ENCODE results near the gene SMC6. TPM values are rescaled to one million over a fixed set of nuclear protein-coding genes. Genes with fewer than 3 reads are reported as not detected.

SMC6 gene, protein sequence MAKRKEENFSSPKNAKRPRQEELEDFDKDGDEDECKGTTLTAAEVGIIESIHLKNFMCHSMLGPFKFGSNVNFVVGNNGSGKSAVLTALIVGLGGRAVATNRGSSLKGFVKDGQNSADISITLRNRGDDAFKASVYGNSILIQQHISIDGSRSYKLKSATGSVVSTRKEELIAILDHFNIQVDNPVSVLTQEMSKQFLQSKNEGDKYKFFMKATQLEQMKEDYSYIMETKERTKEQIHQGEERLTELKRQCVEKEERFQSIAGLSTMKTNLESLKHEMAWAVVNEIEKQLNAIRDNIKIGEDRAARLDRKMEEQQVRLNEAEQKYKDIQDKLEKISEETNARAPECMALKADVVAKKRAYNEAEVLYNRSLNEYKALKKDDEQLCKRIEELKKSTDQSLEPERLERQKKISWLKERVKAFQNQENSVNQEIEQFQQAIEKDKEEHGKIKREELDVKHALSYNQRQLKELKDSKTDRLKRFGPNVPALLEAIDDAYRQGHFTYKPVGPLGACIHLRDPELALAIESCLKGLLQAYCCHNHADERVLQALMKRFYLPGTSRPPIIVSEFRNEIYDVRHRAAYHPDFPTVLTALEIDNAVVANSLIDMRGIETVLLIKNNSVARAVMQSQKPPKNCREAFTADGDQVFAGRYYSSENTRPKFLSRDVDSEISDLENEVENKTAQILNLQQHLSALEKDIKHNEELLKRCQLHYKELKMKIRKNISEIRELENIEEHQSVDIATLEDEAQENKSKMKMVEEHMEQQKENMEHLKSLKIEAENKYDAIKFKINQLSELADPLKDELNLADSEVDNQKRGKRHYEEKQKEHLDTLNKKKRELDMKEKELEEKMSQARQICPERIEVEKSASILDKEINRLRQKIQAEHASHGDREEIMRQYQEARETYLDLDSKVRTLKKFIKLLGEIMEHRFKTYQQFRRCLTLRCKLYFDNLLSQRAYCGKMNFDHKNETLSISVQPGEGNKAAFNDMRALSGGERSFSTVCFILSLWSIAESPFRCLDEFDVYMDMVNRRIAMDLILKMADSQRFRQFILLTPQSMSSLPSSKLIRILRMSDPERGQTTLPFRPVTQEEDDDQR
- total RNA-seq, result 31.4 and 34.9 TPM in 2 replicates

DNA sequence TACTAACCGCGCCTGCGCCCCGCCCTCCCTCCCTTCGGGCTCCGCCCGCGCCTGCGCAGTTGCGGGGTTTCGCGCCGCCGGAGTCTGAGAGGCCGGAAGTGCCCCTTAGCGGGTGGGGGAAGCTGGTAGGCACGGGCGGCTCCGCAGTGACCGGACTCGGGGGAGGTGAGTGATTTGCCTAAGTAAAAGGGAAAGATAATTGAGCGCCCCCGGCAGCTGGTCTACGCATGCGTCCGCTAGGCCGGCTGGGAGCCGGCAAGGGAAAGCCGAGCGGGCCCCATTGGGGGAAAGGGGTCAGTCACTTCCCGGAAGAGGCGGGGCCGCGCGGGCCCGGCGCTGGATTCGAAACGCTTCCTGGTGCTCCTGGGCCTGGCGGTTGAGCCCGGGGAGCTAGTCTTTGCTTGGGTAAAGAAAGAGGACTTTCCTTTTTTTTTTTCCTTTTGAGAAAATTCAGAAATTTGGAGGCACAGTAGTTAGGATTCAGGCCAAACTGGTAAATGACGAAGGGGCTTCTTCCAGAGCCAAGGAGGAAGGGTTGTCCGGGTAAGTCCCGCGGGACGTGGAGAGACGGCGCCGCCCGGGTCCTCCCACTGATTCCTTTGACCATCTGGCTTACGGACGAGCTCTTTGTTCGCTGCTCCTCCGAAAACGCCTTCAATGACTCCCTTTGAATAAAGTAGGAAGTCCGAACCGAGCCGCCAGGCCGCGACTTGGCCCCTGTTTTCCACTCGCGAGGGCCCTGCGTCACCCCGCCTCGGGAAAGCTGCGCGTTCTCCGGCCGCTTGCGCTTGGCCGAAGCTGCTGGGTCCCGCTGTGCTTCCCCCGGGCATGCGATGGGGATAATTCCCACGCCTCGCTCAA lies at the start of gene SMC6, which contains the start of gene GEN1:
Gene SMC6, minus strand, starts transcription at position 8 of the 861 bp plus-strand sequence. CDS start 7,864 bp downstream, outside the sequence.
Gene GEN1, plus strand, starts transcription at position 336 of the 861 bp plus-strand sequence. CDS start 5,806 bp downstream, outside the sequence.
- peaks cover 38% of the 10 kb centered on the region for H3K4me1 Mint-ChIP-seq
- DNase-seq, result peak; percentile 96
- H3K9me3 Mint-ChIP-seq, result no peaks in the 10 kb centered on the region
- intact Hi-C loops (cut with micrococcal nuclease), result loop anchor here (2.0 kb wide), 1 partner anchor 35 kb away; no protein-coding TSS in a partner anchor
- H3K36me3 Mint-ChIP-seq (ENCODE audit: low read depth), result peaks cover 8% of the 10 kb centered on the region
- H3K4me3 Mint-ChIP-seq, result peak within 1 kb of the TSS; percentile 84
- H3K27ac Mint-ChIP-seq, result peak within 1 kb of the TSS; percentile 96
- H3K27me3 Mint-ChIP-seq, result no peaks in the 10 kb centered on the region

GRCh38 chr2:17800693-17801458 lies 47.3 kb upstream of the SMC6 start:
- Mint-ChIP-seq H3K9me3 (no peaks in the 10 kb centered on the region), H3K36me3 (ENCODE audit: low read depth) (no peaks in the 10 kb centered on the region), H3K4me1 (peaks cover 5% of the 10 kb centered on the region), H3K27me3 (peaks cover 22% of the 10 kb centered on the region), H3K27ac (no peak overlapping the region), H3K4me3 (no peak overlapping the region)
- intact Hi-C loops (cut with micrococcal nuclease), result no loop called here
- no peak for DNase-seq

DNA sequence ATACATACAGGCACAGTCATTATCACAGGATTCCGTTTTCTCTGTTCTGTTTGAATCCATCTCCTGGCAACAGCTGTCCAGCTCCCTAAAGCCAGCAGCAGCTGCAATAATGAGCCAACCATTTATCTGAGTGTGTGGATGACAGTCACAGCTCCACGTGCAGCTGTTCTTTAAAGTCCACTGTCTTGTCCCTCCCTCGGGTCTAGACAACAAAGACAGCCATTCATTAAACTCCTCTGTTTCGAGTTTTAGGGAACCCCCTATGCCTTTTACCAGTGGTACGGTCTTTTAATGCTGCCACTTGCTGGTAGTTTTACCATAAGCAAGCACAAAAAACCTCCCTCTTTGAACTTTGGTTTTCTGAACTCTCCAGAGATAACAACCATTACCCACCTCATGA lies 46.6 kb upstream of the SMC6 start:
- Mint-ChIP-seq H3K9me3 (no peaks in the 10 kb centered on the region), H3K4me1 (peaks cover 5% of the 10 kb centered on the region), H3K27me3 (peaks cover 24% of the 10 kb centered on the region), H3K27ac (no peak overlapping the region), H3K36me3 (ENCODE audit: low read depth) (no peaks in the 10 kb centered on the region), H3K4me3 (no peak overlapping the region)
- no peak for DNase-seq
- intact Hi-C loops (cut with micrococcal nuclease), result no loop called here

DNA sequence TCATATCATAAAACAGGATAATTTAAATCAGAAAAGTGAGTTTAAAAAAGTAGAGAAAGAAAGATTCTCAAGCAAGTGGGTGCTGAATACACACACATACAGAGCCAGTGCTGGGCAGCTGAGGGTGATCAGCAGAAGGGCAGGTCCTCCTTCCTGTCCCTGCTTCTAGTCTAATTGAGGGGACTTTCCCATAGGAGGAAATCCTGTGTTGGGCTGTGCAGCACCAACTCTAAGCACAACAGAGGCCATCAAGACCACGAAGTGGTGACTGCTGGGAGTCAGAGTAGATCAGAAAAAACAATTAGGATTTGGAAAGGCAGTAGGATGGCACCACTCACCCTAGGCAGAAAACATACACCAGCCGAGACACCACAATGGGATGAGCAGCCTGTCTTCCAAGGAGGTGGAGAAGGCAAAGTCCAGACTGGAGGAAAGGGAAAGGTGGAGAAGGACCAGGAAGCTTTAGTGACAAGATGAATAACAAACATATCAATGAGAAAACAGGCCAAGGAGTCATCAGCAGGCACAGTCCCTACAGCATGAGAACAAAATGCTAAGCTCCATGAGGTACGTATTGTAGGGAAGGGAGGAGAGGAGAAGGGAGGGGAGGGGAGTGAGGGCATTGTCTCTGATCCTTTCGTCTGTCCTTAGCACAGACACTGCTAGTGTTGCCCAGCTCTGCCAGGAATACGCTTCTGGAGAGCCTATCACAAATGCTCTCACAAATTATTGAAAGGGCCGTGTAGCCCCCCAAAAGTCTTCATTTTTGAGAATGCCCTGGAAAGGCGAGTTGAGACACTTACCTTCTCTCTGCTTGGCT lies 45.9 kb upstream of the SMC6 start:
- no peak overlapping the region for H3K4me3 Mint-ChIP-seq
- H3K27me3 Mint-ChIP-seq, result peaks cover 25% of the 10 kb centered on the region
- intact Hi-C loops (cut with micrococcal nuclease), result no loop called here
- no peak overlapping the region for H3K27ac Mint-ChIP-seq
- H3K9me3 Mint-ChIP-seq, result no peaks in the 10 kb centered on the region
- H3K4me1 Mint-ChIP-seq, result peaks cover 5% of the 10 kb centered on the region
- no peaks in the 10 kb centered on the region for H3K36me3 Mint-ChIP-seq (ENCODE audit: low read depth)
- DNase-seq, result no peak

- intact Hi-C loops (cut with micrococcal nuclease), result no loop called here
- Mint-ChIP-seq H3K36me3 (ENCODE audit: low read depth) (no peaks in the 10 kb centered on the region), H3K27me3 (peaks cover 19% of the 10 kb centered on the region), H3K27ac (no peak overlapping the region), H3K9me3 (no peaks in the 10 kb centered on the region), H3K4me1 (peaks cover 6% of the 10 kb centered on the region), H3K4me3 (no peak overlapping the region)
- no peak for DNase-seq
Observed at GRCh38 chr2:17798338-17798737, 44.7 kb upstream of the SMC6 start.

- no peak overlapping the region for H3K4me3 Mint-ChIP-seq
- peaks cover 17% of the 10 kb centered on the region for H3K4me1 Mint-ChIP-seq
- H3K36me3 Mint-ChIP-seq (ENCODE audit: low read depth), result no peaks in the 10 kb centered on the region
- H3K27me3 Mint-ChIP-seq, result peaks cover 38% of the 10 kb centered on the region
- H3K27ac Mint-ChIP-seq, result no peak overlapping the region
- no peaks in the 10 kb centered on the region for H3K9me3 Mint-ChIP-seq
- intact Hi-C loops (cut with micrococcal nuclease), result no loop called here
- DNase-seq, result no peak
Observed at GRCh38 chr2:17795309-17795708, 41.7 kb upstream of the SMC6 start.

DNA sequence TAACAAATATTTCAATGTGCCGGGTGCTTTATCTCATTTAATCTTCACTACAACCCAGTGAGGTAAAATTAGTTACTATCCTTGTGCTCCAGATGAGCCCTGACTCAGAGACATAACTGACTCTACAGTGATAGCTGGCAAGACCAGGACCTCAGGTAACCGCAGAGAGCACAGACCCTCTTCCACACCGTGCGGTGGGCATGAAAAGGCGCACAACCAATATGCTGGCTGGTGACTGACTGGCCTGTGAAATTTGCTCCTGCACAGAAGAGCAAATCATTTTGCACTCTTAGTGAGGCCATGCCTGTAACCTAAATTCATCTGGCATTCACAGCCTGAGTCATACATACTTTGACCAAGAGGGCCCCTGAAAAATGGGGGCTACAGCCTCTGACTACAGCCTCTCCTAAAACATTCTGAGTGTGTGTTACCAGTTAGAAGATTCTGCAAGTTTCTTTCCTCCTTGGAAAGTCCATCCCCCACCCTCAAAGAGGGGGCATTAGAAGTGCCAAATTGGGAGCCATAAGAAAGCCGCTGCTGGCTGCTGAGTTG lies 40.3 kb upstream of the SMC6 start:
- Mint-ChIP-seq H3K27me3 (peaks cover 39% of the 10 kb centered on the region), H3K36me3 (ENCODE audit: low read depth) (no peaks in the 10 kb centered on the region), H3K9me3 (no peaks in the 10 kb centered on the region), H3K4me3 (no peak overlapping the region), H3K4me1 (peaks cover 12% of the 10 kb centered on the region), H3K27ac (no peak overlapping the region)
- intact Hi-C loops (cut with micrococcal nuclease), result no loop called here
- DNase-seq, result peak; percentile 46

GRCh38 chr2:17793296-17793695 lies 39.7 kb upstream of the SMC6 start:
- DNase-seq, result no peak
- intact Hi-C loops (cut with micrococcal nuclease), result no loop called here
- Mint-ChIP-seq H3K36me3 (ENCODE audit: low read depth) (no peaks in the 10 kb centered on the region), H3K4me3 (no peak overlapping the region), H3K27me3 (peaks cover 39% of the 10 kb centered on the region), H3K27ac (no peak overlapping the region), H3K4me1 (peaks cover 12% of the 10 kb centered on the region), H3K9me3 (no peaks in the 10 kb centered on the region)

DNA sequence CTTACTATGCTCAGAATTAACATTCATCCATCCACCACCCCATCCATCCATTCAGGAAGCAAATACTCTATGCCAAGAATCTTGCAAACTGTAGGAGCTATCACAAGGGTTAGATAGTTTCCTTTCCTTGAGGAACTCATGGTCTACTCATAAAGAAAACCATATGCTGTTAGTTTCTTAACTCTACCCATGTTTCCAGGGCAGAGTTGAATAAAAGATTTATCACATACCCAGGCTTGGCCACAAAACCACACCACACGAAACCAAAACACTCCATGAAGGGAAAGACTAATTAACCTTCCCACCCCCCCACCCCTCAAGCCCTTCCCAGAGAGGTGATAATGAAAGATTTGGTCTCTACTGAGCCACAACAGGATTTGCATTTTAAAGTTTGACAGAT lies 38.9 kb upstream of the SMC6 start:
- Mint-ChIP-seq H3K9me3 (no peaks in the 10 kb centered on the region), H3K36me3 (ENCODE audit: low read depth) (no peaks in the 10 kb centered on the region), H3K27me3 (peaks cover 37% of the 10 kb centered on the region), H3K4me1 (peaks cover 12% of the 10 kb centered on the region), H3K4me3 (no peak overlapping the region), H3K27ac (no peak overlapping the region)
- DNase-seq, result peak; percentile 52
- intact Hi-C loops (cut with micrococcal nuclease), result no loop called here

- Mint-ChIP-seq H3K9me3 (no peaks in the 10 kb centered on the region), H3K27me3 (peaks cover 37% of the 10 kb centered on the region), H3K4me3 (no peak overlapping the region), H3K36me3 (ENCODE audit: low read depth) (no peaks in the 10 kb centered on the region), H3K27ac (no peak overlapping the region), H3K4me1 (peaks cover 12% of the 10 kb centered on the region)
- DNase-seq, result no peak
- intact Hi-C loops (cut with micrococcal nuclease), result no loop called here
Observed at GRCh38 chr2:17791817-17792130, 38.2 kb upstream of the SMC6 start.

GRCh38 chr2:17791121-17791816 lies 37.7 kb upstream of the SMC6 start:
- Mint-ChIP-seq H3K4me3 (no peak overlapping the region), H3K36me3 (ENCODE audit: low read depth) (no peaks in the 10 kb centered on the region), H3K27me3 (peaks cover 35% of the 10 kb centered on the region), H3K9me3 (no peaks in the 10 kb centered on the region), H3K4me1 (peaks cover 12% of the 10 kb centered on the region), H3K27ac (no peak overlapping the region)
- intact Hi-C loops (cut with micrococcal nuclease), result no loop called here
- no peak for DNase-seq

Data from activated CD4-positive, alpha-beta T cell treated with anti-CD3 and anti-CD28 coated beads, Interleukin-2, amount 10 ng/mL, durations not matched to agents 24 days and 14 days (primary cell).